Stimulated activated CD8-positive, alpha-beta memory T cell treated with anti-CD3 and anti-CD28 coated beads, Interleukin-7, amount 100 ng/mL, for 1 hour (primary cell): Measurements from ENCODE around the gene STC2.

Source experiments
- DNase-seq, 2 donors: peaks; one replicate each; pipeline ENCODE4 v3.0.0-alpha.2; 2020; ENCODE audit warnings: low read depth in 2 of 2

The STC2 gene

DNA sequence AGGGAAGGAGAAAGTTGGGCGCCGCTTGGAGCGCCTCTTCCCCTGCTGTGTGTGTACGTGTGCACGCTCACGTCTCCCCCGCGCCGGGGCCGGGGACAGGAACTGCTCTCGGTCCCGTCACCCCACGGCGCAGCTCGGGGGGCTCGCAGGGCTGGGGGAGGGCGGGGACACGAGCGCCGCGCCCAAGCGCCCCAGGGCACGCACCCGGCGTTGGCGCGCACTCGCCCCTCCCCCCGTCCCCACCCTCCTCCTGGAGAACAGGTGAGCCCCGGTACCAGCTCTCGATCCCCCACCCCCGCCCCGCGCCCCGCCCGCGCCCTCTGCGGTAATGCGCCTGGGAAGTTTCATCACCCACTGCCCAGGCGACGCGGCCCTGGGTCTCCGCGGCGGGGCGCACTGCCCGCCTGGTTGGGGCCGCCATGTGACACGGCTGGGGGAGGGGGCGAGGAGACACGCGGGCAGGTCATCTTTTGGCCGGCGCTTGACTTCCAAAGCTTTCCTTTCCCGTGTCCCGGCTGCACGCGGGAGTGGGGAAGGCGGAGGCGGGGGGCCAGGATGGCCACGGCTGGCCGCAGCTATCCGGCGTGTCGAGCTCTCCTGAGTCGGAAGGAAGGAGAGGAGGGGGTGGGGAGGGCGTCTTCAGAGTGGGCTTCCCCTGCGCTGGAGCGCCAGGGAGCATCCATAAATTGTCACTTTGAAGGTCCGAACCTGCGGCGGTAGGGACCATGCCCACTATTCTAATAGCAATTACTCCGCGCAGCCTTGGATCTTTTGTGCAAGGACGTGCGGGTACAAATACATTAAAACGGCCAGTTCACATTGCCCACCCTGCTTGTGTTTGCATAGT lies 1.5 kb upstream of the STC2 start:
- no peak for DNase-seq

- no peak for DNase-seq
Measured at GRCh38 chr5:173328844-173329490, 753 bp upstream of the STC2 start.

DNA sequence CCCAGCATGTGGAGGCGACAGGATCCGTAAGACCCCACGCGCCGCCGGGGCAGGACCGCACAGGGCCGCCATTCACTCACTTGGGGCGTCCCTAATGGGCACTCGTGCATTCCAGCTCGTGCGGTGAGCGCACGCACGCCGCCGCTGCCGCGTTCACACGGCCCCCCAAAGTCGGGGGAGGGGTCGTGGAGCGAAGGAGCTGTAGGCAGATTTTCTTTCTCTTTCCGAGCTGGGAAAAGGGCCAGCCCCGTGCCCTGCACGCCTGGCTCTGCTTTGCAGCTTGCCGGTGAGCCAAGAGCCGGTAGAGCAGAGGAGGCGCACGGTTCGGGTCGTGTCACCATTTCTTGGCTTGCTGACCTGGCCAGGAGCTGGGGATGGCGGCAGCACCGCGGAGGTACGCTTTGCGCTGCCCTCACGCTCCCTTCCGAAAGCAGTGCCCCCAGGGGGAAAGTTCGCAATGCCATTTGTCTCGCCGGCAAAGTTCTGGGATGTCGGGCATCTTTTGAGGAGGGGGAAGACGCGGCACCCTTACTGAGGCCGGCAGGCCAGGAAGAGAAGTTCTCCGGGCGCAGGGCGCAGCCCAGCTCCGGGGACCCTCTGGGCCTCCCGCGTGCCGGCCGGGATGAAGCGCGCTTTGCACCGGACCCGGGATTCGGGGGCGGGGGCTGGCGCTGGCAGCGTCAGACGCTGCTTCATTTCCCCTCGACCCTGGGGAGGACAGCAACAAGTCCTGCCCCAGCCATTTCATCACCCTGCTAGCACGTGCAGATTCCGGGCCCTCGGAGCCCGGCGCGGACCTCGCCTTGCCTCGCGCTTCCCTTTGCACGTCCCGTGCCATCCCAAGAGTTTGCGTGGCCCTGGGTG lies 898 bp downstream of the STC2 start:
- DNase-seq: no peak

DNA sequence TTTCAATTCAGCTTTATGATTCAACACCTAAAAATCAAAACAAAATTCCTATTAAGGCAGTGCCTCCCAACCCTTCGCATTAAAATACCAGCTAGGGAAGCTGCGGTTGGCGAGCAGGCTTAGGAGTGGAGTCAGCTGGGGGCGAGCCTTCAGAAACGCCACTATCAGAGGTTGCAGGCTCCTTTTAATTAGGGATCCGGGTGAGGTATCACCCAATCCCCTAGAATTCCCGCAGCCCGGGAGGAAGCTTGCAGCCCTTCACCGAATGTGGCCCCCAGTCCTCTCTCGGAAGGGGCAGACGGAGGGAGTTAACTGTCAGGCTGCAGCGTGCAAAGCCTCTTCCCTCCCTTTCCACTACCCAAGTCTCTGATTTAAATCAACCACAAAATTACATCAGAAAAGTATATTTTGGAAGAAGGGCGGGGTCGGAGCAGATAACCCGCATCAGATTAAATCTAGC lies 1.7 kb downstream of the STC2 start:
- no peak for DNase-seq

- DNase-seq: no peak
Measured at GRCh38 chr5:173325091-173325698, 3.0 kb downstream of the STC2 start.

- DNase-seq: no peak
Measured at GRCh38 chr5:173324115-173325001, 3.9 kb downstream of the STC2 start.

- DNase-seq: no peak
Measured at GRCh38 chr5:173323799-173324114, 4.5 kb downstream of the STC2 start.

DNA sequence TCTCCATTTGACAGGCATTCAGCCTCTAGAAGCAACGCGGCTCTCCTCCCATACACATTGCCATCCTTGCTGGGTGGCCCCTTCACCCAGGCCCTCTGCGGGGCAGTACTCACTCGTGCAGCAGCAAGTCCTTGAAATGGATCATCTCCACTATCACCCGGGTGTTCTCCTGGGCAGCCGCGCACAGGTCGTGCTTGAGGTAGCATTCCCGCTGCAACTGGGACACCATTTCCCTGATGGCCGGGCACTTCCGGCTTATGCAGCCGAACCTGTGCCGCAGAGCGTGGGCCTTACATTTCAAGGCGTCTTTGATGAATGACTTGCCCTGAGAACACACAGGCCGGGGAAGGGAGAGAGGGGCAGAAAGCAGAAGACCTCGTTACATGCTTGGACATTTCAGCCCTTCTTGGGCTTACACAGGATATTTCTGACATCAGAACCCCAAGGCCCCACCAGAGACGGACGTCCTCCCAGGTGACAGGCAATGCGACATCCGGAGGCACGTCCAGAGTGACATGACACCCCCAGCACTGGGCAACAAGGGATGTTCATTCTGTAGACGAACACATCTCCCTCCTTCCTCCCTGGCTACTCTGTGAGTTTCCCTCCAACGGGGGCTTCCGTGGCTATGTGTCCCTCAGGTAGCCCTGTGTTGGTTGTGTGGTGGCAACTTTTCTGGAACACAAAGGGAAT lies 5.0 kb downstream of the STC2 start:
- DNase-seq: no peak

GRCh38 chr5:173321886-173322285 lies 6.3 kb downstream of the STC2 start:
- DNase-seq: no peak

DNA sequence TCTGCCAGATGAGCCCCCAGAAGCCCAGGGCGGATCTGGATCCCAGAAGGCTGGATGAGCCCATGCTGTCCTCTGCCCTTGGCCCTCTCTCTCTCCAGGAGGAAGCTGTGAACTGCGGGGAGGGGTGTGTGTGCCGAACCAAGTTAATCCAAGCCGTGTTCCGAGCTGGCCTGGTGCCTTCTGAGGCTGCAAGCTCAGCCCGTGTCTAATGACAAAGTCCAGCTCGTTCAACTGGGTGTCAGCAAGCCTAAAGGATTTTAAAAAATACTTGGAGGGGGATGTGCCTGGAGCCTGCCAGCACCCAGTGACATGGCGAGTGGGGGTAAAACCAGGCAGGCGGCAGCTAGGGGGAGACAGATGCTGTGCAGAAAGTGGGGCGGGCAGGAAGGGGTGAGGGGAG lies 8.0 kb downstream of the STC2 start:
- DNase-seq: no peak

GRCh38 chr5:173319646-173320045 lies 8.6 kb downstream of the STC2 start:
- DNase-seq: no peak

DNA sequence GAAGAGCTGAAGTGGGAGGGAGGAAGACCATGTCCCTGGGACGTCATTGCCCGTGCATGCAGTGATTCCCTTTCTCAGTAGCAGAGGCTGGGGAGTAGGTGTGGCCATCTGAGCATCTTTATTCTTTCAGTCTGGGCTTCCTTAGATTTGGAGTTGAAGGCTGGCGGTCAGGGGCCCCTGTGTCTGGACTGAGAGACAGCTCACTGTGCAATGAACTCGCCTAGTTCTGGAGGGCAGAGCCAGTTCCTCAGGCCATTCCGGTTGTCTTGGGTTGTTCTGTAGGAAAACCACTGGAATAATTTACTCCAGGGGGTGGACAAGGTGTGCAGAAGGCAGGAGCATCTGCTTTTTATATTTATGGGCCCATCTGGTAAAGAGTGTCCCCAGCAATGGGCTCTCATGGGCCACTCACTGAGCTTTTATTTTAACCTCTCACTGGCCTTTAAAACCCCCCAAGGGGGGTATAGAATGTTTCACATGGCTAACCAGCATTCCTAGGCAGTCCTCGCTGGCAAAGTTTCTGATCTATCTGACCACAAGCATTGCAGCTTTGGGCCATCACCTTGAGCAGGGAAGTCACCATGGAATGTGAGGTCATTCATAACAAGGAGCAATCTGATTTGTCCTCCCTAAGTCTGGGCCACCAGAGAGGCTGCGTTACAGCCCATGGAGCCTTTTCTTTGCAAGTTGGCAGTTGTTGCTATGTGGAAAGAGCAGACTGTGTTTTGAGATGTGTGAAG lies 9.2 kb downstream of the STC2 start:
- DNase-seq: no peak

- no peak for DNase-seq
Measured at GRCh38 chr5:173318330-173318729, 9.9 kb downstream of the STC2 start.

DNA sequence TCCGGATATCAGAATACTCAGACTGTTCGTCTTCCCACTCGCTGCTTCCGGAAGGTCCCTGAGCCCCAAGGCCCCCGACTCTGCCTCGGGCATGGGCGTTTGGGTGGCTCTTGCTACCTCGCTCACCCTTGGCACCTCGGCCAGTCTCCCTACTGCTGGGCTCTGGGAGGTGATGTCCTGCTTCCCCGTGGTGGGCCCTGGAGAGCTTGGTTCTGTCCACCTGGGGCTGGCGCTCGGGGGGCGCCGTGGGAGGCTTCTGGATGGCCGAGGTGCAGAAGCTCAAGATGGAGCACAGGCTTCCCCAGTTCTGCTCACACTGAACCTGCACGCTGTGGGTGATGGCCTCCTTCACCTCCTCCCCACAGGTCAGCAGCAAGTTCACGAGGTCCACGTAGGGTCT lies 10.4 kb downstream of the STC2 start:
- DNase-seq: no peak

DNA sequence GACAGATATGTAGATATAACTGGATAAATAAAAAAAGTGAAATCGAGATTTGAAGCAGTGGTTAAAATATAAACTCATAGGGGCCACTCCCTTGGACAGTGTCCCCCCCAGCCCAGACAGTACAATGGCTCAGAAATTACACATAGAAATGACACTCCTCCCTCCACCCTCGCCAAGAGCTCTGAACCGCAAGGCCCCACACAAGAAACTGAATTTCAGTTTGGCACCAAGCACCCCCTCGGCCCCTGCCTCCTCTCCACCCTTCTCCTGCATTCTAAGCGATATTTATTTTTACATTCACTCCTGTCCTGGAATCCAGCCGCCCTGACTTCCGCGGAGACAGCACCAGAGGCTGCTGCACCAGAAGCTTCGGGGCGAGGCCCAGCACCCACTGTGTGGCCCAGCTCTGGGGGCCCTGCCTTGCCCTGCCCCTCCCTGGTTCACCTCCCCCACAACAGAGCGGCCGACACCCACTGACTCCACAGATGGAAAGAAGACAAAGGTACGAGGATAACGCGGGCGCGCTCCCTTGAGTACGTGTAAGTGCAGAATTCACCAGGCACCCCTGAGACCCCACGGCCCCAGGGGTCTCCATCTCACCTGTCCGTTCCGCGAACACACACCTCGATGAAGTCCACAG lies 11.0 kb downstream of the STC2 start:
- DNase-seq: no peak

DNA sequence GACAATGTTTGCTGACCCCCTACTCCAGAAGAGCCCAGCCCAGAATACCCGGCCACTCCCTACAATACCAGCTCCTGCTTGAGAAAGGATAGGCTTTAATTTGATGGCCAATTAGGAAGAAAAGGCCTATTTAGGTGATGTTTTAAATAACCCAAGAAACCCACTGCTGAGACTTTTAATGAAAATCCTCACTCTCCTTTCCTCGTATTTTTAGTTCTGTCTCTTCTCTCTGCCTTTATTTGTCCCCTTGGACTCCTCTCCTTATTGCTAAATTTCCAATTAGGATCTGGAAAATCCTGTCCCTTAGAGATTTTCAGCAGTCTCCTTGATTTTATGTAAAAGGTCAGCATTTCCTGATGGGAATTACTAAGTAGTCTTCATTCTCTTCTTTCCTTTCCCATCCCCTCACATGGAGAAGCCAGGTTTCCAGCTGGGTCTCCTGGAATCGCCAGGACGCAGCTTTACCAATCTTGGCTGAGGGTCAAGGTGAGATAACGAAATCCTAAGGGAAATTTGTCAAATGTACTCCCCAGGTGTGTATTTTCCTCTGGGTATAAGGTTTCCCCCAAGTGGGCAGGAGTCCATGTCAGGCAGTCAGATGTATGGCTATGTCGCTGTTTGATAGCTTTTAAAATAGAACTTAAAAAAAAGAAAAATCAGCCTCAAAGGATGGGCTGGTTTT lies 11.7 kb downstream of the STC2 start:
- no peak for DNase-seq

- no peak for DNase-seq
Measured at GRCh38 chr5:173315495-173316338, 12.5 kb downstream of the STC2 start.
